ENCODE data around the gene GRIA3.

The GRIA3 gene

DNA sequence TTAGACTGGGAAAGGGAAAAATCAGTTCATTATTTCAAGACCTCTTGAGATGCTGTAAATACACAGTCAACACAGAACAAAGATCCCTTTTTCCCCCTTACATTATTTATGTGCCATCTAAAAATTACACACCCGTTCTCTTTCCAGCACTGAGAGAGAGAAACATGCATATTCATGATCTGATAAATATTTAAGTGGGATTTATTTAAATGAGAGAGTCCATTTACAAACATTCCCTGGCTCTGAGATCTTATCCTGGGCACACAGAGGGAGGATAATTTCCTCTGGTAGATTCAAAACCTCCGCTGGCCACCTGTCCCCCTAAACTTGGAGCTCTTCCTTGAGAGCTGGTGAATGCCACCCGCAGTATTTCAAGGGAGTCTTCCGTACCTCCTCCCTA, 88.6 kb downstream of the GRIA3 start:
- no peak for DNase-seq (ENCODE audit: low read depth, low spot score)

DNA sequence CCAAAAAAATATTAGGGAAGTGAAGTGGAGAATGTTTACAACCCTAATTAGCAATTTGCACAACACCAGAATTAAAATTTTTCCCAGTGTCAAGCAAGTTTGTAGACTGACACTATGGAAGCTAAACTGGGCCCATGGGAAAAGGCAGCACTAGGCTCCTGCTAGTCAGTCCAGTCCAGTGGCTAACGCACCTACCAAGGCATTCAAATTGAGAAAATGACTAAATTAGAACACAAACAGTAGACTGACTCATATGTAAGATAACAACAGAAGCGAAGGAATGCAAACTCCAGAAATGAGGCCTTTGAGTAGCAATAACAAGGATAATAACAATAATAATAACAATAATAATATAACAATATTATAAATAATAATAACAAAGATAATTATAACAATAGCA, 90.7 kb downstream of the GRIA3 start:
- DNase-seq (ENCODE audit: low read depth, low spot score): no peak

DNA sequence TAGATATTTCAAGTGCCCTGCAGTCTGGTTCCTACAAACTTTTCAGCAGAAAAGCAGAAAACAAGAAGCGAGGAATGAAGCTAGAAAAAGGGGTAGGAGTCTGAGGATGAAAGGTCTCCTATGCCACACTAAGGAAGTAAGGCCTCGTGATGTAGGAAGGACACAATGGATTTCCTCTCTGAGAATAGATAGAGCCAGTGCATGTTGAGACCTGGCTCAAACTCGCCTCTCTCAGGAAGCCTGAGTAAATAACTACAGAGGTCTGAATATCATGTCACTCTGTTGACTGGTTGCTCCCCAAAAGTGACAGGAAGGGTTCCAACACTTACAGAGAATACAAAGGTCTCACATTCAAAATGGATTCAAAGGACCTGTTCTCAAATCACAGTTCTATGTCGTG, 93.3 kb downstream of the GRIA3 start:
- DNase-seq (ENCODE audit: low read depth, low spot score): no peak

DNA sequence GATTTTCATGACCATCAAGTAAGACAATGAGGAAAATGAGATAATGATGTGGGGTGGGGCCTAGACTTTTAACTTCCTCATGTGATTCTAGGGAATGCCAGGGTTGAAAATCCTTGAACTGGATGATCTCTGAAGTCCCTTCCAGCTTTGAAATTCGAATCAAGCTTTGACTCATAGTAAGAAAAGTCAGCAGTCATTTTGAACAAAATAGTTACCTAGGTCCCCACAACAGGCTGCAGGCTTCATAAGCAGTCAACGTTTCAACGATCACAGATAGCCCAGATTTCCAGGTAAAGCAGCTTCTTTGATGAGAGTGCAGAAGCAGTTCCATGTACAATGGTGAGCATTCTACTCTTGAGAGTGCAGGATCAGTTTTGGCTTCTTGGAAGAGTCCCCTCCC, 93.7 kb downstream of the GRIA3 start:
- peak; percentile 24 for DNase-seq (ENCODE audit: low read depth, low spot score)

DNA sequence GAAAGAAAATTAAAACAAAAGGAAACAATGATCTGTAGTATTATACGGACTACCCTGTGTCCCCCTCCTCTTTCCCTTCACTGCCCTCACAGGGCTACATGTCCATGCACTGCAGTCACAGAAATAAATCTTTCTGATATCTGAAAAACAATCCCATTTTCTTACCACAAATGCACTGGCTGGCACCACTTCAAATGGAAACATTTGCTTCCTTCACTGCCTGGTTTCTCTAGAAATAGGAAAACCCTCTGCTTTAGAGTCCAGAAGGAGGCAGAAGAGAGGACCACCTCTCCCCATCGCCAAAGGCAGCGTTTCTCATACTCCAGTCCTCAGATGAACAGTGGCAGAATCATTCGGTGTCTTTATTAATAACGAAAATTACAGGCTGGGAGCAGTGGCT, 98.2 kb downstream of the GRIA3 start:
- no peak for DNase-seq (ENCODE audit: low read depth, low spot score)

DNA sequence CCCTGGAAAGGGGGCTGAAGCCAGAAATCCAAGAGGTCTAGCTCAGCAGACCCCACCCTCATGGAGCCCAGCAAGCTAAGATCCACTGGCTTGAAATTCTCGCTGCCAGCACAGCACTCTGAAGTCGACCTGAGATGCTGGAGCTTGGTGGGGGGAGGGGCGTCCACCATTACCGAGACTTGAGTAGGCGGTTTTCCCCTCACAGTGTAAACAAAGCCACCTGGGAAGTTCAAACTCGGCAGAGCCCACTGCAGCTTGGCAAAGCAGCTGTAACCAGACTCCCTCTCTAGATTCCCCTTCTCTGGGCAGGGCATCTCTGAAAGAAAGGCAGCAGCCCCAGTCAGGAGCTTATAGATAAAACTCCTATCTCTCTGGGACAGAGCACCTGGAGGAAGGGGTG, 99.3 kb downstream of the GRIA3 start:
- DNase-seq (ENCODE audit: low read depth, low spot score): peak; percentile 62

DNA sequence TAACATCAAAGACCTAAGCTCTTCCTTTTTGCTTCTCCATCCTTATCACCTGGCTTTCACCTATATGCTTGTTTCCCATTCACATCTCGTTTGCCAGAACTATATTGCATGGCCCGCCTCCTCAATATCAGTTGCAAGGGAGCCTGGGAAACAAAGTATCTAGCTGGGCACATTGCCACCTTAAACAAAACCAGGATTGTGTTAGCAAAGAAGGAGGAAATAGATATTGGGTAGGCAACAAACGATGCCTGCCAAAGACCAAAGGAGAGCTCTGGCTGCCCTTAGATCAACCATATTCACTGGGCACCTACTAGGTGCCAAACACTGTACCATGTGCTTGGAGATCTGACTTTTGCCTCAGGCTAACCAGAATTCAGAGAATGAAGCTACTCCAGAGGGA, 107.5 kb downstream of the GRIA3 start:
- no peak for DNase-seq (ENCODE audit: low read depth, low spot score)

DNA sequence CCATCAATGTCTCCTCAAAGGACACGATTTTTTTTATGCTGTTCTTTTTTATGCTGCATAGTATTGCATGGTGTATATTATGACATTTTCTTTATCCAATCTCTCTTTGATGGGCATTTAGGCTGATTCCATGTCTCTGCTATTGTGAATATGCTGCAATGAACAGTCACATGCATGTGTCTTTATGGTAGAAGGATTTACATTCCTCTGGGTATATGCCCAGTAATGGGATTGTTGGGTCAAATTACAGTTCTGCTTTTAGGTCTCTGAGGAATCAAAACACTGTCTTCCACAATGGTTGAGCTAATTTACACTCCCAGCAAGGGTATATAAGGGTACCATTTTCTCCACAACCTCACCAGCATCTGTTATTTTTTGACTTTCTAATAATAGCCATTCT, 113.9 kb downstream of the GRIA3 start:
- no peak for DNase-seq (ENCODE audit: low read depth, low spot score)

DNA sequence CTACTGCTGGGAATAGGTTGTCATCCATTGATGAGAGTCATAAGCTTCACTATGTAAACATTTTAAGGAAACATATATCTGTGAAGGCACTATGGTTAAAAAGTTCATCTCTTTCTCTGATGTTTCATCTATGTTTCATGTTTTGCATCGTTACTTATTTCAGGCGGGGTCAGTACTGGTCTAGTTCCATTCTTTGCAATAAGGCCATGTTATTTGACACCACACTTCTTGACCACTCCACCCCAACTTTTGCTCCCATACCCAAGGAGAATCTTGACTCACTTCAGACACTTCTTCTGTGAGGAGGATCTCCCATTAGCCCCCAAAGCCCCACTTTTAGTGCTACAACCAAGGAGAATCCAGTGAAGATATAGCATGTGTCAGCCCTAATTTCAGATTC, 119.4 kb downstream of the GRIA3 start:
- DNase-seq (ENCODE audit: low read depth, low spot score): no peak

DNA sequence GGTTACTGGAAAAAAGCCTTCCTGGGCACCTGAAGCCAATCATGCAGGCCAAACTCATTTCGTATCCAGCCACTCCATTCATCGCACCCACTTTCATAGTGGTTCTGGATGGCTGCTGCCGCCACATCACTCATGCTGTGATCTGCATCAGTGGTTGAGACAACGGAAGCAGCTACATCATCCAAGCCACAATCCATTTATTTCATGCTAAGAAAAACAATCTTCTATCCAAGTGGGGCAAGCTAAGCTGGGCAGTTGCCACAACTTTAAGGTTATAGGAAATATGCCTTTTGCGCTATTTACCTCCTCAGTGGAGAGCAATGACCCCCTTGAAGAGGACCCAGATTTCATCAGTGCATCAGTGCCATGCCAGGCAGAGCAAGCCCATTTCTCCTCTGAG, 124.6 kb downstream of the GRIA3 start:
- DNase-seq (ENCODE audit: low read depth, low spot score): no peak

DNA sequence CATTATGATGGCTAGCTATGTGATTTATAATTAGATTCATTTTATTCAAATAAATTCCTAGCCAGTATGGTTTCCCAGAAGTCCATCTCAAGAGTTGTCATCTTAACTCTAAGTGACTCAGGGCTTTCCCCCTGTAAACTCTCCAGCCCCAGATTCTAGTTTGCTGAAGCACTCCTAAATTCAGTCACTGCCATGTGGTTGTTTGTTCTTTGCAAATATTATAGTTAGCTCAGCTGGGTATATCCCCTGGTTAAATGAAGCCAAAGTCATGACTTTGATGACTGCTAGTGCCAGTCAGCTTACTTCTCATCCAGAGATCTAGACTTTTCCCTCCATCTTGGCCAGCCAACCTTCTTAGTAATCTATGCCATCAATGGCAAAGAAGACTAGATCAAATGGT, 126.0 kb downstream of the GRIA3 start:
- DNase-seq (ENCODE audit: low read depth, low spot score): no peak

DNA sequence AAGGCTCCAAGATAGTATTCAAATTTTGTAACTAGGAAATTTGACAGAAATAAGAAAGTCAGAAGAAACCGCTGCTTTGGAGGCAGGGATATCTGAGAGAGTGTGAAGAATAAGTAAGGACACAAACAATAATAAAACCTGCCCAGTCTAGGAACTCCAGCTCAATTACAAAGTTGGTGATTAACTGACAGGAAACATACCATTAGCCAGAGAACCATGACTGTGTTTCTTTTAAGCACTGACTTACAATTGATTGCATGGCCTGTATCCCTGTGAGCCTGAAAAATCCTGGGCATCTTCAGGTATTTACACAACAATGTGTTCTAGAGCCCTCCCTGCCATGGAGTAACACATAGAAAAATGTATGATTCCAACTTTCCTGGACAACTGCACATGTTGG, 127.4 kb downstream of the GRIA3 start:
- DNase-seq (ENCODE audit: low read depth, low spot score): no peak

DNA sequence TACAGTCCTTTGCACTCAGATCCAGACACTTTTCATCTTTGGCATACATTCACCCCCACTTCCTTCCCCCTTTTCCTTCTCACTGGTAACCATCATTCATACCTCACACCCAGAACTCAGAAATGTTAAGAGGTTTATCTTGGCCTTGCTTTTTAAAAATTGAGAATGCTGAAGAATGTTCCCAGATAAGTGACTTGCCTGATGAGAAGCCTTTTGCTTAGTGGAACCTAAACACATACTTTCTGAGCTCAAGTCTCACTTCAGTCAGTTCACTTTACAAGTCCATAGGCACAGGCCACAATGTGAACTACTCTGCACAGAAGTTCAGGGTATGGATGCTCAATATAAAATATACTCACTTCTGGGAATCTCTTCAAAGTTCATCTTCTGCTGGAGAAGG, 129.4 kb downstream of the GRIA3 start:
- no peak for DNase-seq (ENCODE audit: low read depth, low spot score)

DNA sequence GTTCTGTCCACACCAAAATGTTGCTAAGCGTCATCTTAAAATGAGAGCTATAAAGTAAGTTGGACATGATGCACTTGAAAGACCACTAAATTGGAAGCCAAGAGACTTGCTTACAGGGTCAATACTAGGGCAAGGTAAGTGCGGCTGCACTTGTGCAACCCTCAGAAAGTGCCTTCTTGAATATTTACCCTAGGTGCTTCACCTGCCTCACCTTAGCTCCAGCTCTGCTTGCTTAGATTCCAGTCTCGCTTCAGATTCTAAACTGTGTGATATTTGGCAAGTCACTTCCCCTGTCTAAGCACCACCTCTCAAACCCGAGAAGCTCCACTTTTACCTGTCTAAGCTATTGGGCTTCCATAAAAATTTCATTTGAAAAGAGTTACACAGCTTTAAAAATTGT, 136.5 kb downstream of the GRIA3 start:
- DNase-seq (ENCODE audit: low read depth, low spot score): no peak

DNA sequence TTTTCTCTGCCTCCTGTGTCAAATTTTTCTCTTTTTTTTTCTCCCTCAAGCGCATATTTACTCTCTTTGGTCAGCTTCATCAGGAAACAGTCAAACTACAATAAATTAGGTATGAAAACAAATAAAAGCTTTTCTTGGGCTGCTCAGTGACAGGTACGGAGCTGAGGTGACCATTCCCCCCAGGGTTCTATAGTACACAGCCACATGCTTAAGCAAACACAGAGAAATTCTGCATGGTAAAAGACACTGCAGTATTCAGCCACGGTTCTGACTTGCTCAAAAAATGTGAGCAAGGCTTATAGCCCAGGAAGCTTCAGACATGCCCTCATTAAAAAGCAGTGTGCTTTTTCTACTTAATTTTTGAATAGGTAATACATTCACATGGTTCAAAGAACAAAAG, 138.5 kb downstream of the GRIA3 start:
- no peak for DNase-seq (ENCODE audit: low read depth, low spot score)

DNA sequence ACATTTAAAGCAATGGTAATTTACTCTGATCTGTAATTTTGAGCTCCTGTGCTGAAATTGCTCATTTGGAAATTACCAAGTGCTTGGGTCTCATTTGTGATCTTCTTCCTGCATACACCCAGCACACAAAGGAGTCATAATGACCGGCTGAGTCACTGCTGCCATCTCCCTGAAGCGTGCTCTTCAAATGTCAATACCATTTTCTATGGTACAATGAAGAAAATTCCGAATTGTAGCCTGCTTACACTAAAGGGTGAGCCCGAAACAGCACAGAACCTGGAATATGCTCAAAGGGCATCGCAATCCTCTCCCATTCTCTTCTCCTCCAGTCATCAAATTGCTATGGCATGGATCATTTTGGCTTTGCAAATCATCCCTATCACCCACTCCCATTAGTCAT, 140.5 kb downstream of the GRIA3 start:
- DNase-seq (ENCODE audit: low read depth, low spot score): no peak

DNA sequence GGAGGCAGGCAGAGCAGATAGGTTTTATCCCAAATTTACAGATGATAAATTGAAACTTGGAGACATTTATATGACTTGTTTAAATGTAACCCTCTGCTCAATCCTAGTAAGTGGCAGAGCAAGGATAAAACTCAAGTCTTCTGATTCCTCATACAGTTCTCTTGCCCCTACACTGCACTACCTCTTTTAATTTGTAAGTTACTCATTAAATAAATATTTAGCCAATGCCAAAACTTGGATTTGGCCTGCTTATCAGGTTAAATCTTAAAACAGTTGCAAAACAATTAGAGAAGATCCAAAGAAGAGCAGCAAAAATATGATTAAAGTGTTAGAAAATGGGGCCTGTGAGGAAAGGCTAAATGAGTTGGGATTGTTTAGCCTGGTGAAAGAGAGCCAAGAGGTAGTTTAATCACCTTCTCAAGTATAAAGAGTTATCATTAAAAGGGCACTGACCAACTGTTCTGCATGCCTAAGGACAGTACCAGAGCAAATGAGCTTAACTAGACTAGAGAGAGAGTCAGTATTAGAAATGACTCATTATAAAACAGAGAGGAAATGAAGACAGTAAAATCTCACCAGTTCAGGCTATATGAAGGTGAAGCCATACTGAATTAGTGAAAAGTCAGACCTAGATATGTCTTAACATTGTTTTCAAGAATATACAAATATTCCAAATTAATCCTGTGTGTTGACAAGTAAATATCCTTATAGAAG, 146.3 kb downstream of the GRIA3 start:
- DNase-seq (ENCODE audit: low read depth, low spot score): no peak

DNA sequence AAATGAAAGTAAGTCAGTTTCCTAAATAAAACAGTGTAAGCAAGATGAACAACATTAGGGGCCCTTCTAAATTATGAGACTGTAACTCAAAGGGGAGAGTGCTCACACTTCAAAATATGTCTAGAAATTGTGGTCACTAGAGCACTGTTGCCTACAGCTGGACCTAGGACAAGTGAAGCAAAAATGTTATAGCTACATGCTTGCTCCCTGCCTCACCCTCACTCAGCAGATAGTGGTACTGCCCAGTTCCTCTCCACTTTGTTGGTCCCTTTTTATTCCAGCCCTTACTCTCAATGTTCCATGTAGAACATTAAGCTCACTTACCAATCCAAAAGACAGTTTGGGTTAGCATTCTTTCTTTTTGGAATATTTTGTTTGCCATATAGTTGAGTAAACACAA, 147.3 kb downstream of the GRIA3 start:
- DNase-seq (ENCODE audit: low read depth, low spot score): no peak

DNA sequence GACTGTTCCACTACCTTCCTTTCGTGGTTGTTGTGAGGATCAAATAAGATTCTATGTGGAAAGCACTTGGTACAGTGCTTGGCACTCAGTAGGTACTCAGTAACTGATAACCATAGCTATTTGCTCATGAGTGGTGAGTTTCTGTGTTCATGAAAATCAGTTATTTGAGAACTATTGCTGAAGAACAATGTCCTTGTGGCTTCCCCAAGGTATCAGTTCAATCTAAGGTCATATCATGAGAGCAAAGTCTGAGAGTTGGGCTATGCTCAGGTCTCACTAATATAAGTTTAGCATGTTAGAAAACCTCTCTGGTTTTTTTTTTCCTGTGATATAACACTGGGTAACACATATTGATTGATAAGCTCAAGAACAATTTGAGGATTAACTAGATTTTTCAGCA, 147.8 kb downstream of the GRIA3 start:
- no peak for DNase-seq (ENCODE audit: low read depth, low spot score)

DNA sequence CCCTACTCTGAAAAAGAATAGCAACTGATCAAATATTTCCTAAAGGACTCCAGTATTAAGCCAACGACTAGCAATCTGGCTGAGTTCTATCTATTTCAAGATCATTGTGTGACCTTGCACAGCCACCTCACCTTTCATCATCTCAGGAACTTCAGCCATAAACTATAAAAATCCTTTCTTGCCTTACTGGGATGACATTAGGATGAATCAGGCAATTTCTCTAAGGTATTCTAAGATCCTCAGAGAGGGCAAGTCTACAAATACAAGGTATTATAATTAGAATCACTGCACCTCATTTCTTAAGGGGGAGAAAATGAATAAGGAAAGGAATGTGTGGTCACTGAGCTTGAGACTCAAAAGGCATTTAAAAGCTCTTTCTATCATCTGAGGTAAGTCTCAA, 152.6 kb downstream of the GRIA3 start:
- DNase-seq (ENCODE audit: low read depth, low spot score): no peak

DNA sequence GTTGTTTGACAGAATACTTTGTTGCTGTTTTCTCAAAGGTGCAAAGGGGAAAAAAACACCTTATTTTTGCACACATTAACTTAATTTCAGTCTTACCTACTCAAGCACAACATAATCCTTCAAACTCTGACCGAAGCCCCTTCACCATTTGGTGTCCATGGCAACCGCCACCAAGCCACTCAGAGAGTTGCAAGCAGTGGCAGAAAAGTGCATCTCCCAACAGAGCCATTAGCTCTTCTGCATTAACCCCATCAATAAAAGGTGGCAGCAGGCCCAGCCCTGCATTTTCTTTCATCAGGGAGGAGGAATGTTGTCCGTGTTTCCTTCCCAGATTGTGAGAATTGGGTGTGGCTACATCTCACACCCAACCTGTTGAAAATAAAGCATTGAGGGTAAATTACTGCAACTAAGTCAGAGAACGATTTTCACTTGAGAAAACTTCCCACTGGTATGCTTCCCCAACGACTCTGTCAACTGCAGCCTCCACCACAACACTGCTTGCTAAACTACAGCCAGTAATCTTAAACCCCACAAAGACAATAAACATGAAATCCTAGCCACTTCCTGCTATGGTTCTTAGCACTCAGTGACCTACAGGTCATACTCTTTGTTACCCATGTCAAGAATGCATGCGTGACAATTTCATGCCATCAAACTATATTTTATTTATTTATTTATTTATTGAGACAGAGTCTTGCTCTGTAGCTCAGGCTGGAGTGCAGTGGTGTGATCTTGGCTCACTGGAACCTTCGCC, 154.0 kb downstream of the GRIA3 start:
- DNase-seq (ENCODE audit: low read depth, low spot score): peak; percentile 12

DNA sequence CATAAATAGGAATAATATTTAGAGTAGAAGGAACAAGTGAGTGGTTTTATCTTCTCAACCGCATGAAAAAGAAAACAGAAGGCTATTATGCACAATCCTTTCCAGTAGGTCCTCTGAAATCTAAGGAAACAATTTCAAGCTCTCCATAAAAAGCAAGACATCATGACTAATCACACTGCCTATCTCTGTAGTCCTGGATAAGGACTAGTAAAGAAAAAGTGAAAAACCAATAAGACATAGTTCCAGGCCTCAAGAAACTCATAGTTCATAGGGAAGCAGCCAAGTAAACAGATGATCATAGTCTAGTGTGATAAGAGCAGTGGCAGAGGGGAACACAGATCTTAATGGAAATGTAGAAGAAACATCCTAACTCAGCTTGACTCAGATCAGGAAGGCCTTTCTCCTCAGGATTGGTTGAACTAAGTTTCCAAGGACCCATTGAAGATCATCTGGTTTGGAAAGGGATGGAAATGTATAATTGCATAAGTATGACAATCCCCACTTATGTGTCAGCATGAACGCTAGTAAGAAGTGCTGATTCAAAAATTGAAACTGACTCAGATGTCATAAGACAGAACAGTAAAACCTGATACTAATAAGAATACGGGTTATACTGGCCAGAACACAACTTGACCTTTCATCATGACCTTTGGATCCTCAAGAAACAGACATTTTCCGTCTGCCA, 155.3 kb downstream of the GRIA3 start:
- DNase-seq (ENCODE audit: low read depth, low spot score): no peak

DNA sequence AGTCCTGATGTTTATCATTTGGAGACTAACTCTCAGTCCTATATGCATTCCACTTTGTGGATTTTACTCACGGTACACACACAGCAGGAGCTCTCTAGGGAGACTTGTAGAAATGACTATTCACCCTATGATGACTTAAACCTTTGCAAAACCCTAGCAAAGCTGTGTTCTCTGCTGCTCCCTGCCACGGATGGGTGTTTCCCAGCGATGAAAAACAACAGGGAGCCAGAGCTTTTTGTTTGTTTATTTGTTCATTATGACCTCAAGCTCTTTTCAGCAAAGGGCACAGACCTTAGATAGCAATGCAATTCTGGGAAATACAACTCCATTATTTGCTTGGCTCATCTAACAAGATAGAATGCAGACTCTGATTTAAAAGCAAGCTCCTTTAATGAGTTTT, 156.6 kb downstream of the GRIA3 start:
- DNase-seq (ENCODE audit: low read depth, low spot score): peak; percentile 17
